ENCODE results near the gene PDLIM3.

PDLIM3 gene

DNA sequence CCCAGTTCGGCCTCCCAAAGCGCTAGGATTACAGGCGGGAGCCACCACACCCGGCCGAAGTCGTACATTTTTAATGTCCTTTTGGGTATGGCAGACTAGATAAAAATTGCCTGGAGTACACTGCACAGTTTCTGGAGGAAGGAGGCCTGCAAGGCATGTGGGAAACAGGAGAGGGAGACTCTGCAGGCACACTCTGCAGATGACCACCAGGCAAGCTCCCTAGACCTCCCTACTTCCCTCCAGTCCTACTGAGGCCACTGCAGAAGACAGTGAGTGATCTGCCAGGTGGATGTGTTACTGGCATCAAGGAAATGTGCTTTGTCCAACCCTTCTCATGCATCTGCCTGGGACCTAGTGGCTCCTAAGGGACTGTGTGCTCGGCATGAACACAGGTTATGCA lies 11.4 kb downstream of the PDLIM3 start:
- H3K9me3 ChIP-seq (ENCODE audit: insufficient read depth, low read length, severe bottlenecking): no peaks in the 10 kb centered on the region
- no peak overlapping the region for H3K27ac ChIP-seq (ENCODE audit: low read length)
- H3K4me1 ChIP-seq (ENCODE audit: insufficient read depth, low read length): no peaks in the 10 kb centered on the region
- no peaks in the 10 kb centered on the region for H4K20me1 ChIP-seq (ENCODE audit: insufficient read depth, low read length)
- no peak for DNase-seq
- no peak overlapping the region for H3K9ac ChIP-seq (ENCODE audit: low read depth, low read length)
- no peak overlapping the region for H3K4me3 ChIP-seq (ENCODE audit: low read depth in 1 of 2, low read length in 2 of 2)
- H3K79me2 ChIP-seq (ENCODE audit: insufficient read depth, low read length): no peaks in the 10 kb centered on the region
- no peaks in the 10 kb centered on the region for H3K27me3 ChIP-seq (ENCODE audit: insufficient read depth, low read length, poor library complexity)
- no peak overlapping the region for H2AFZ ChIP-seq (ENCODE audit: low read depth, low read length)
- TF ChIP-seq EZH2 (IDR thresholded peaks at IDR 0.05; ENCODE audit: borderline replicate concordance, low read depth, low read length, severe bottlenecking) (no peak), CTCF (IDR thresholded peaks at IDR 0.05; ENCODE audit: borderline replicate concordance, extremely low read depth, low read length, poor library complexity, severe bottlenecking) (no peak)
- no peak for ATAC-seq (ENCODE audit: insufficient read depth, low read depth)
- no peak overlapping the region for H3K4me2 ChIP-seq (ENCODE audit: insufficient read depth, low read length)
- H3K36me3 ChIP-seq (ENCODE audit: insufficient read depth, low read length): no peaks in the 10 kb centered on the region

DNA sequence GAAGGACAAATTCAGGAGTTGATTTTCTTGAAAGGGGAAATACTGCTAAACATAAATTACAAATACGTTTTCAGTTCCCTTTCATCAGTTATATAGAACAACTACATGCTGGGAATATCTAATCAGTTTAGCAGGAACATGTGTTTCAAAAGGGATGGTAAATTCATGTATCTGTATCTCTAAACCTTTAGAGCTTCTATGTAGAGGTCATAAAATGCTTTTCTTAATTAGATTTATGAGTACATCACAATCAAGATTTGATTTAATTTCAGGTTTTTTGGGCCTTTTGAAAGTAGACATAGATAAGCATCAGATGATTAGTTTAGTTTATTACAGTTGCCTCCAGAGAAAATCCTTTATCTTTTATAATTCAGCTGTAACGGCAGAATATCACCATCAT lies 12.9 kb downstream of the PDLIM3 start:
- H3K9me3 ChIP-seq (ENCODE audit: insufficient read depth, low read length, severe bottlenecking): no peaks in the 10 kb centered on the region

GRCh38 chr4:185520119-185520518 lies 15.2 kb downstream of the PDLIM3 start:
- Histone ChIP-seq H3K9ac (ENCODE audit: low read depth, low read length) (no peak overlapping the region), H3K36me3 (ENCODE audit: insufficient read depth, low read length) (no peaks in the 10 kb centered on the region), H3K4me2 (ENCODE audit: insufficient read depth, low read length) (no peak overlapping the region), H3K9me3 (ENCODE audit: insufficient read depth, low read length, severe bottlenecking) (no peaks in the 10 kb centered on the region), H3K79me2 (ENCODE audit: insufficient read depth, low read length) (no peaks in the 10 kb centered on the region), H3K27me3 (ENCODE audit: insufficient read depth, low read length, poor library complexity) (no peaks in the 10 kb centered on the region), H4K20me1 (ENCODE audit: insufficient read depth, low read length) (no peaks in the 10 kb centered on the region), H3K27ac (ENCODE audit: low read length) (no peak overlapping the region), H2AFZ (ENCODE audit: low read depth, low read length) (no peak overlapping the region), H3K4me3 (ENCODE audit: low read depth in 1 of 2, low read length in 2 of 2) (no peak overlapping the region), H3K4me1 (ENCODE audit: insufficient read depth, low read length) (no peaks in the 10 kb centered on the region)
- TF ChIP-seq CTCF (IDR thresholded peaks at IDR 0.05; ENCODE audit: borderline replicate concordance, extremely low read depth, low read length, poor library complexity, severe bottlenecking) (no peak), EZH2 (IDR thresholded peaks at IDR 0.05; ENCODE audit: borderline replicate concordance, low read depth, low read length, severe bottlenecking) (no peak)
- no peak for DNase-seq
- ATAC-seq (ENCODE audit: insufficient read depth, low read depth): no peak

More for the DNA sequence above, 12.9 kb downstream of the PDLIM3 start:
- no peak overlapping the region for H3K9ac ChIP-seq (ENCODE audit: low read depth, low read length)
- no peaks in the 10 kb centered on the region for H3K27me3 ChIP-seq (ENCODE audit: insufficient read depth, low read length, poor library complexity)
- TF ChIP-seq EZH2 (IDR thresholded peaks at IDR 0.05; ENCODE audit: borderline replicate concordance, low read depth, low read length, severe bottlenecking): no peak
- TF ChIP-seq CTCF (IDR thresholded peaks at IDR 0.05; ENCODE audit: borderline replicate concordance, extremely low read depth, low read length, poor library complexity, severe bottlenecking): no peak
- H3K36me3 ChIP-seq (ENCODE audit: insufficient read depth, low read length): no peaks in the 10 kb centered on the region
- H3K4me1 ChIP-seq (ENCODE audit: insufficient read depth, low read length): no peaks in the 10 kb centered on the region
- DNase-seq (no peak), ATAC-seq (ENCODE audit: insufficient read depth, low read depth) (no peak)
- no peaks in the 10 kb centered on the region for H3K79me2 ChIP-seq (ENCODE audit: insufficient read depth, low read length)
- H2AFZ ChIP-seq (ENCODE audit: low read depth, low read length): no peak overlapping the region
- H3K4me2 ChIP-seq (ENCODE audit: insufficient read depth, low read length): no peak overlapping the region
- no peak overlapping the region for H3K4me3 ChIP-seq (ENCODE audit: low read depth in 1 of 2, low read length in 2 of 2)
- no peak overlapping the region for H3K27ac ChIP-seq (ENCODE audit: low read length)
- H4K20me1 ChIP-seq (ENCODE audit: insufficient read depth, low read length): no peaks in the 10 kb centered on the region

- Histone ChIP-seq H4K20me1 (ENCODE audit: insufficient read depth, low read length) (no peaks in the 10 kb centered on the region), H3K36me3 (ENCODE audit: insufficient read depth, low read length) (no peaks in the 10 kb centered on the region), H3K79me2 (ENCODE audit: insufficient read depth, low read length) (no peaks in the 10 kb centered on the region), H3K9ac (ENCODE audit: low read depth, low read length) (no peak overlapping the region), H3K4me3 (ENCODE audit: low read depth in 1 of 2, low read length in 2 of 2) (no peak overlapping the region), H3K4me2 (ENCODE audit: insufficient read depth, low read length) (no peak overlapping the region), H3K27me3 (ENCODE audit: insufficient read depth, low read length, poor library complexity) (no peaks in the 10 kb centered on the region), H3K4me1 (ENCODE audit: insufficient read depth, low read length) (no peaks in the 10 kb centered on the region), H2AFZ (ENCODE audit: low read depth, low read length) (no peak overlapping the region), H3K9me3 (ENCODE audit: insufficient read depth, low read length, severe bottlenecking) (no peaks in the 10 kb centered on the region), H3K27ac (ENCODE audit: low read length) (no peak overlapping the region)
- no peak for DNase-seq
- TF ChIP-seq EZH2 (IDR thresholded peaks at IDR 0.05; ENCODE audit: borderline replicate concordance, low read depth, low read length, severe bottlenecking): no peak
- no peak for TF ChIP-seq CTCF (IDR thresholded peaks at IDR 0.05; ENCODE audit: borderline replicate concordance, extremely low read depth, low read length, poor library complexity, severe bottlenecking)
- no peak for ATAC-seq (ENCODE audit: insufficient read depth, low read depth)
These were observed 16.8 kb downstream of the PDLIM3 start for GRCh38 chr4:185518494-185518893.

All from DND-41 (cell line).